Psoas muscle (tissue), 8 donors: Measurements from ENCODE around the gene SDE2. TPM values are rescaled to one million over a fixed set of nuclear protein-coding genes. Genes with fewer than 3 reads are reported as not detected.

Source experiments
- ATAC-seq, 4 donors: fragments of 200-7000 bp; cut with Tn5 transposase; one replicate each; pipeline ENCODE4 v1.9.1; 2020; ENCODE audit warnings: moderate library complexity in 3 of 4, mild to moderate bottlenecking in 2 of 4
- DNase-seq, 2 donors: peaks; one replicate each; pipeline ENCODE4 v3.0.0-alpha.2; 2020
- H3K27ac ChIP-seq: fragments of 200-600 bp; one replicate; pipeline ENCODE4 v1.8.0; 2022
- H3K27me3 ChIP-seq, 3 donors: fragments of 200-600 bp in 1 of 3; one replicate each; pipeline versions ENCODE4 v1.6.1 to v1.8.0; 2013 to 2022; ENCODE audit warnings: low read length in 2 of 3, mild to moderate bottlenecking in 2 of 3, moderate library complexity in 1 of 3; ENCODE audit not compliant: insufficient read depth in 3 of 3
- H3K36me3 ChIP-seq, 2 donors: fragments of 200-600 bp in 1 of 2; one replicate each; pipeline versions ENCODE4 v1.6.1 to v1.8.0; 2013 to 2022; ENCODE audit warnings: low read depth in 1 of 2, mild to moderate bottlenecking in 1 of 2, moderate library complexity in 1 of 2; ENCODE audit not compliant: insufficient read depth in 1 of 2
- H3K4me1 ChIP-seq: fragments of 200-600 bp; one replicate; pipeline ENCODE4 v1.8.0; 2022
- H3K4me3 ChIP-seq: fragments of 200-600 bp; one replicate; pipeline ENCODE4 v1.8.0; 2022; ENCODE audit warnings: mild to moderate bottlenecking
- H3K9me3 ChIP-seq: fragments of 200-600 bp; one replicate; pipeline ENCODE4 v1.8.0; 2022
- WGBS, 3 donors: extraction: QIAGEN DNeasy Blood & Tissue Kit; methylation state at CpG; one replicate each; pipeline versions ENCODE4 v1.1.6 to v1.1.7; 2013; 5-methylcytosine and 5-hydroxymethylcytosine counted together
- intact Hi-C, 2 donors: fragments of 100-400 bp; cut with DNase I; formaldehyde crosslinking; loops; one replicate each; pipeline versions ENCODE4 v1.11.0 to v1.14.2; 2022
- polyA plus RNA-seq, 3 donors: library from polyadenylated mRNA; stranded (reverse); fragments of 200-250 nt; gene quantifications; one replicate each; pipeline ENCODE4 v1.2.3, GENCODE V29; 2013
- total RNA-seq, 4 donors: library from RNA; stranded (reverse); fragmentation: NEBNext Ultra II Directional in 2 of 4; extraction: Animal tissue kit (Norgen Biotek cat#: 25700) in 2 of 4; gene quantifications; one replicate each; pipeline versions ENCODE4 v1.2.1 to v1.2.4, GENCODE V29; 2021 to 2023
- TF ChIP-seq, protein P1 (sequence below): fragments of 200-600 bp; IDR thresholded peaks from one replicate; pipeline ENCODE4 v1.8.0; 2022; ENCODE audit warnings: antibody characterized with exemption
- donor health status: healthy with polysubstance abuse.
- donor health status: DM: no; HTN: no; CAD: no; lungs with moderate emphysema.
- donor health status: Bipolar disorder and iron deficiency.
- donor health status: healthy.
- donor health status: DM: yes; HTN: yes; CAD: no.
- donor health status: DM: no; HTN: no; CAD: no.
- donor health status: DM: no; HTN: no; CAD: no.
- donor health status: DM: yes; HTN: yes; CAD: no.

The SDE2 gene
- total and polyA plus RNA-seq, 7 donors: 8.1 to 27.7 (median 19.5) TPM

DNA sequence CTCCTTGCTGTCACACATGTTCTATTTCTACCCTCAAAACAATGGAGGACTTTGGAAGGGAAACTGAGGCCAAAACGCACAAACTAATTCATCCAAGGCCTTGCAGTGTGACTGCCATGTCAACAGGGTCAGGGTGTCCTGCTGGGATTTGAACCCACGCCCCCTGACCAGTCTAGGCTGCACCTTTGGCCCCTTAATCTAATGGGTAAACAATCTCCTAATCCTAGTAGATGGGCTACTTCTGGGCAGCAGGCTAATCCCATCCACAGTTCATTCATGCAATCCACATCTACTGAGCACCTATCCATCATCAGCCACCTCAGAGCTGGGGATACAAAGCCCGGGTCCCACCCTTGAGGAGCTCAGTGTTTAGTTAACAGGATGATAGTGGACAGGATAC is 41.1 kb downstream of the SDE2 start:
- 85 to 93% (median 90%) methylated on average over 3 of the region's 3 CpGs for WGBS, 3 donors

DNA sequence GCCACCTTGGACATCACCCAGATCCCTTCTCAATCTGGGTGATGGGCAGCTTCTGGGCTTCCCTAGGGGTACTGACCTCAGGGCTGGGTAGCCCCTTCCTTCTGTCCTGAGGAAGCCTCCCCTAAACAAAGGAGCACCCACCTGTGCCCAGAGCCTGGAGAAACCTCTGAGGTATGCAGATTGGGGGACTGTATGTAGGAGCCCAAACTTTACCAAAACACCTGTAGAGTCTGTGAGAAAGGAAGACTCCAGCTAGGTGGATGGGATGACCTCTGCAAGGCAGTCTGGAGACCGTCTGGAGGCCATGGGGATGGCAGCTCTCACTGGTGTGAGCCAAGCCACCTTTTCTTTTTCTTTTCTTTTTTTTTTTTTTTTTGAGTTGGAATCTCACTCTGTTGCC is 44.4 kb downstream of the SDE2 start:
- Histone ChIP-seq H3K4me1 (no peaks in the 10 kb centered on the region), H3K27ac (no peak overlapping the region), H3K9me3 (no peaks in the 10 kb centered on the region), H3K36me3 (no peaks in the 10 kb centered on the region), H3K27me3 (no peaks in the 10 kb centered on the region), H3K4me3 (no peak overlapping the region)
- intact Hi-C loops: no loop called here
- ATAC-seq (no peak), DNase-seq (no peak)
- WGBS, 3 donors: 70 to 92% (median 86%) methylated on average over 1 of the region's 1 CpG
- TF ChIP-seq, protein P1, sequence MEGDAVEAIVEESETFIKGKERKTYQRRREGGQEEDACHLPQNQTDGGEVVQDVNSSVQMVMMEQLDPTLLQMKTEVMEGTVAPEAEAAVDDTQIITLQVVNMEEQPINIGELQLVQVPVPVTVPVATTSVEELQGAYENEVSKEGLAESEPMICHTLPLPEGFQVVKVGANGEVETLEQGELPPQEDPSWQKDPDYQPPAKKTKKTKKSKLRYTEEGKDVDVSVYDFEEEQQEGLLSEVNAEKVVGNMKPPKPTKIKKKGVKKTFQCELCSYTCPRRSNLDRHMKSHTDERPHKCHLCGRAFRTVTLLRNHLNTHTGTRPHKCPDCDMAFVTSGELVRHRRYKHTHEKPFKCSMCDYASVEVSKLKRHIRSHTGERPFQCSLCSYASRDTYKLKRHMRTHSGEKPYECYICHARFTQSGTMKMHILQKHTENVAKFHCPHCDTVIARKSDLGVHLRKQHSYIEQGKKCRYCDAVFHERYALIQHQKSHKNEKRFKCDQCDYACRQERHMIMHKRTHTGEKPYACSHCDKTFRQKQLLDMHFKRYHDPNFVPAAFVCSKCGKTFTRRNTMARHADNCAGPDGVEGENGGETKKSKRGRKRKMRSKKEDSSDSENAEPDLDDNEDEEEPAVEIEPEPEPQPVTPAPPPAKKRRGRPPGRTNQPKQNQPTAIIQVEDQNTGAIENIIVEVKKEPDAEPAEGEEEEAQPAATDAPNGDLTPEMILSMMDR: no peak

More for the DNA sequence above, 41.1 kb downstream of the SDE2 start:
- no peaks in the 10 kb centered on the region for H3K36me3 ChIP-seq
- intact Hi-C loops: no loop called here
- H3K27me3 ChIP-seq: peaks cover 0 to 5% (median 0%) of the 10 kb centered on the region in 3 donors
- ATAC-seq (no peak), DNase-seq (no peak)
- TF ChIP-seq, protein P1: no peak
- no peak overlapping the region for H3K4me3 ChIP-seq
- no peaks in the 10 kb centered on the region for H3K9me3 ChIP-seq
- no peaks in the 10 kb centered on the region for H3K4me1 ChIP-seq
- H3K27ac ChIP-seq: no peak overlapping the region

DNA sequence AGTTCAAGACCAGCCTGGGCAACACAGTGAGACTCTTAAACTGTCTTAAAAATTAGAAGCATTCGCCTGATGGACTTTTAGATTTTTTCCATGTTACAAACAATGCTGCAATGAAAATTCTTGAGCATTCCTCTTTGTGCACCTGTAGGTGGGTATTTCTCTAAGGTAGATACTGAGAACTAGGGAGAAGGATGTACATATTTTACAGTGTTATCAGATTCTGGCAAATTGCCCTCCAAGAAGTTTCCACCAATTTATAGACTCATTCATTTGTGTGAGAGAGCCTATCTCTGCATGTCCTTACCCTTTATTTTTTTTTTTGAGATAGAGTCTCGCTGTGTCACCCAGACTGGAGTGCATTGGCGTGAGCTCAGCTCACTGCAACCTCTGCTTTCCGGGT is 45.8 kb downstream of the SDE2 start:
- H3K36me3 ChIP-seq: no peaks in the 10 kb centered on the region
- intact Hi-C loops: no loop called here
- no peaks in the 10 kb centered on the region for H3K4me1 ChIP-seq
- H3K9me3 ChIP-seq: no peaks in the 10 kb centered on the region
- H3K27me3 ChIP-seq: no peaks in the 10 kb centered on the region
- no peak overlapping the region for H3K4me3 ChIP-seq
- TF ChIP-seq, protein P1: no peak
- no peak for ATAC-seq
- WGBS, 3 donors: 82 to 90% (median 83%) methylated on average over 4 of the region's 4 CpGs
- no peak overlapping the region for H3K27ac ChIP-seq
- DNase-seq: no peak

DNA sequence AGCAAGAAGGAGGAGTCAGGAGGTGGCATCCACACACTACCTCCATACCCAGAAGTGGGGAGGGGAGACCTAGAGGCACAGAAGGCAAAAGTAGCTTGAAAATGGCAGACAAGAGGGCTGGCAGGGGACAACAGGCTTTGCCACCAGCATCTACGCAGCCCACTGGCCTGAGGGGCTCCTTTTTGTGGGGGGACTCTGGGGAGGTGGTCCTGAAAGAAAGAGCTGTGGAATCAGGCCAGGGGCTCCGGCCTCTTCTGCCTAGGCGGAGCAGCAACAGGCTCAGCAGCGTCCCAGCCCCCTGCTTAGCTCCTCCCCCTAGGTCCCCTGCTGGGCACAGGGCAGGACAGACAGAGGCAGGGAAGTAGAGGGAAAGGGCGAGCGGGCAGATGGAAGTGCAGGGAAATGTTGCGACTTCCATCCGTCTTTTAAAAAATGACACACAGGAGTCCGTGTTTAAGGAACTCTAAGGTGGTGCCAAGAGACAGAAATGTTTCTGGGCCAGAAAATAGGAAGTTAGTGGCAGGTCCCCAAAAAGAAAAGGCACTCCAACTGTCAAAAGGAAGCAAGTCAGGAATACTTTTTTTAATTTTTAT is 48.1 kb downstream of the SDE2 start:
- DNase-seq (no peak), ATAC-seq (no peak)
- Histone ChIP-seq H3K4me3 (no peak overlapping the region), H3K36me3 (no peaks in the 10 kb centered on the region), H3K27me3 (peaks cover 0 to 2% (median 2%) of the 10 kb centered on the region in 3 donors), H3K4me1 (no peaks in the 10 kb centered on the region), H3K27ac (no peak overlapping the region), H3K9me3 (no peaks in the 10 kb centered on the region)
- TF ChIP-seq, protein P1: no peak
- intact Hi-C loops: no loop called here
- 57 to 76% (median 62%) methylated on average over 9 of the region's 9 CpGs for WGBS, 3 donors

DNA sequence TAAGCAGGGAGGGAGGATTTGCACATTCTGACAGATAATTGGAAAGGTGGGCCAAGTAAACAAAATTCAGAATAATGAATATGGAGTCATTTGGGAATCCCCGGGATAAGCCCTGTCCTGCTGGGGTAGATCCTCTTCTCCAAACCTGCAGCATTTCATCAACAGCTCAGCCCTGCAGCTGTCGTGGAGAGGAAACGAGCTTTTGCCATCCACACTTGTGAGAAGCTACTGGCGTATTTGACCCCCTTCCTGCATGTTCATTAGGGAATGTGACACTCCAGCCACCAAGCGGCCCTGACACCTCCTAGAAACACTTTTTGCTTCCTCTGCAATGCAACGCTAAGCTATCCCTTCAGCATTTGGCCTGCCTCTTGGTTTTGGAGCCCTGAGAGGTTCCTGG is 50.1 kb downstream of the SDE2 start:
- H3K4me1 ChIP-seq: no peaks in the 10 kb centered on the region
- no peak overlapping the region for H3K4me3 ChIP-seq
- H3K27ac ChIP-seq: no peak overlapping the region
- peaks cover 0 to 4% (median 2%) of the 10 kb centered on the region in 3 donors for H3K27me3 ChIP-seq
- ATAC-seq (no peak), DNase-seq (no peak)
- H3K36me3 ChIP-seq: no peaks in the 10 kb centered on the region
- WGBS, 3 donors: 39 to 51% (median 43%) methylated on average over 6 of the region's 6 CpGs
- no peaks in the 10 kb centered on the region for H3K9me3 ChIP-seq
- TF ChIP-seq, protein P1: no peak
- intact Hi-C loops: no loop called here
